Islet precursor cell (in vitro differentiated cells): ENCODE measurements around the gene ZNF132.
A peak's percentile ranks its signal among the peaks of the same experiment; 100 is the strongest.
"Not testable (repeated sequence)": the region's sequence is repeated elsewhere in the genome, so short reads cannot be mapped to it uniquely, and the experiment has no call there.

Source experiments
- DNase-seq: peaks from one replicate; pipeline ENCODE4 v3.0.0-alpha.2; 2018

Gene ZNF132

GRCh38 chr19:58466760-58467589 is 27.0 kb upstream of the ZNF132 start, which contains the start of gene ZNF324:
Gene ZNF324, plus strand, starts transcription at chr19:58467080. Its CDS starts 2,106 bp downstream, at chr19:58469186.
- DNase-seq = peak; percentile 99

GRCh38 chr19:58466089-58466759 is 26.3 kb upstream of the ZNF132 start:
- DNase-seq = no peak

- no peak for DNase-seq
Observed at GRCh38 chr19:58460039-58460438, 20.1 kb upstream of the ZNF132 start.

- DNase-seq = no peak
Observed at GRCh38 chr19:58456111-58456510, 16.2 kb upstream of the ZNF132 start.

GRCh38 chr19:58455306-58455705 is 15.4 kb upstream of the ZNF132 start:
- DNase-seq = no peak

- DNase-seq = no peak
Observed at GRCh38 chr19:58453743-58454142, 13.8 kb upstream of the ZNF132 start.

GRCh38 chr19:58451358-58452101 is 11.6 kb upstream of the ZNF132 start, which contains the start of gene ZNF324B:
Gene ZNF324B, plus strand, starts transcription at chr19:58451622. Its CDS starts 2,080 bp downstream, at chr19:58453702.
- DNase-seq = peak; percentile 98

- DNase-seq = no peak
Observed at GRCh38 chr19:58450856-58451357, 11.0 kb upstream of the ZNF132 start.

GRCh38 chr19:58449980-58450379 is 10.0 kb upstream of the ZNF132 start:
- not testable (repeated sequence) for DNase-seq

- DNase-seq = not testable (repeated sequence)
Observed at GRCh38 chr19:58448860-58449259, 8.9 kb upstream of the ZNF132 start.

- not testable (repeated sequence) for DNase-seq
Observed at GRCh38 chr19:58442986-58443385, 3.0 kb upstream of the ZNF132 start.

GRCh38 chr19:58440556-58440955 is 603 bp upstream of the ZNF132 start:
- no peak for DNase-seq

- no peak for DNase-seq
Observed at GRCh38 chr19:58434217-58434616, 5.7 kb downstream of the ZNF132 start.

GRCh38 chr19:58429745-58430144 is 10.2 kb downstream of the ZNF132 start:
- DNase-seq = no peak

GRCh38 chr19:58428617-58429016 is 11.3 kb downstream of the ZNF132 start:
- no peak for DNase-seq

- no peak for DNase-seq
Observed at GRCh38 chr19:58417071-58417470, 22.9 kb downstream of the ZNF132 start.

- DNase-seq = no peak
Observed at GRCh38 chr19:58416604-58417003, 23.3 kb downstream of the ZNF132 start.

- peak; percentile 65 for DNase-seq
Observed at GRCh38 chr19:58409010-58409790, 30.8 kb downstream of the ZNF132 start.

GRCh38 chr19:58408152-58409009 is 31.6 kb downstream of the ZNF132 start, which contains the start of gene ZNF584:
Gene ZNF584, plus strand, starts transcription at chr19:58408649. Its CDS starts 499 bp downstream, at chr19:58409148.
- peak; percentile 98 for DNase-seq

GRCh38 chr19:58407658-58408151 is 32.2 kb downstream of the ZNF132 start:
- peak; percentile 60 for DNase-seq
